Fibroblast of pulmonary artery (primary cell): ENCODE data around the gene ZNF761.

Source experiments
- DNase-seq: peaks from one replicate; pipeline ENCODE4 v3.0.0-alpha.2; 2010; ENCODE audit warnings: low read depth
- H3K4me3 ChIP-seq: replicated peaks from 2 replicates; pipeline ENCODE4 v1.5.1; 2011; ENCODE audit warnings: low read depth, mild to moderate bottlenecking, control low read depth, low read length, moderate library complexity
- CTCF ChIP-seq: IDR thresholded peaks from 2 replicates; pipeline ENCODE4 v1.5.1; 2011; ENCODE audit warnings: mild to moderate bottlenecking, control low read depth, low read length, inconsistent platforms; ENCODE audit errors: missing control alignments

ZNF761 gene

GRCh38 chr19:53431399-53432087 is at the start of gene ZNF761:
Gene ZNF761, plus strand, starts transcription at chr19:53431984. Its CDS starts 15,285 bp downstream, at chr19:53447269.
- peak; percentile 88 for DNase-seq
- peak within 1 kb of the TSS; percentile 65 for H3K4me3 ChIP-seq
- TF ChIP-seq CTCF, result peak; percentile 29

GRCh38 chr19:53388168-53388567 is 43.6 kb upstream of the ZNF761 start:
- TF ChIP-seq CTCF, result no peak
- DNase-seq, result peak; percentile 5
- no peak overlapping the region for H3K4me3 ChIP-seq

GRCh38 chr19:53388904-53389303 is 42.9 kb upstream of the ZNF761 start:
- DNase-seq, result no peak
- H3K4me3 ChIP-seq, result no peak overlapping the region
- TF ChIP-seq CTCF, result no peak

GRCh38 chr19:53389571-53389970 is 42.2 kb upstream of the ZNF761 start:
- H3K4me3 ChIP-seq, result no peak overlapping the region
- no peak for DNase-seq
- TF ChIP-seq CTCF, result no peak

- no peak for DNase-seq
- no peak for TF ChIP-seq CTCF
Observed at GRCh38 chr19:53389978-53390377, 41.8 kb upstream of the ZNF761 start.

GRCh38 chr19:53394522-53394973 is 37.2 kb upstream of the ZNF761 start:
- H3K4me3 ChIP-seq, result peak overlapping the region; percentile 92
- no peak for TF ChIP-seq CTCF
- no peak for DNase-seq

More at GRCh38 chr19:53389978-53390377, 41.8 kb upstream of the ZNF761 start:
- H3K4me3 ChIP-seq, result no peak overlapping the region
